ENCODE measurements around the gene HERC5.
"Not testable (repeated sequence)": the region's sequence is repeated elsewhere in the genome, so short reads cannot be mapped to it uniquely, and the experiment has no call there.

HERC5 gene

DNA sequence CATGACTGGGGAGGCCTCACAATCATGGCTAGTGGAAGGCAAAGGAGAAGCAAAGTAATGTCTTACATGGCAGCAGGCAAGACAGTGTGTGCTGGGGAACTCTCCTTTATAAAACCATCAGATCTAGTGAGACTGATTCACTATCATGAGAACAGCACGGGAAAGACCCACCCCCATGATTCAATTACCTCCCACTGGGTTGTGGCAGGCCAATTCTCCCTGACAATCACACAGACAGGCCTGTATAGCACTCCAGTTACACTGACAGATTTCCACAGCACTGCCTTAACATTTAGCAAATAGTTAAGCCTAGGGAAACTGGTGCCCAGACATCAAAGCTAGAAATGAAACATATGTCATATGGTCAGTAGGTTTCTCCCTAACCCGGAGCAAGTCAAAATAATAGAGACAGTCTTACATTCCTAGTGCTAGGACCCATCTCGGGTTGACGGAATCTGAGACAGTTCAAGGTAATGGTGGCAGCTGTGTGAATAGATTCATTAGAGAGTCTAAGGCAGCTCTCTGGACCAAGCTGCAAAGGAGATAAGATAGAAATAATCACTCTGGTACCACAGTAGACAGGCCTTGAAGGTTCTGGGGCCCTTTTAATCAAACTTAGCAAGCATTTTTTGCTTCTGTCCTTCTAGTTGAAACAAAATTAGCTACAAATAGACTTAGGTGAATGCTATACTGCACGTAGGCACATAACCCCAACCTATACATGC is 9.4 kb upstream of the HERC5 start:
- no peaks in the 10 kb centered on the region for H3K4me1 ChIP-seq (ENCODE audit: insufficient read depth, insufficient read length)
- peaks cover 16% of the 10 kb centered on the region for H3K9me3 ChIP-seq (ENCODE audit: insufficient read depth, low read length)
- no peak overlapping the region for H3K9ac ChIP-seq (ENCODE audit: insufficient read length, low read depth)
- no peak for TF ChIP-seq YY1 (IDR thresholded peaks at IDR 0.05; ENCODE audit: insufficient read depth, insufficient read length)
- no peak for TF ChIP-seq SUZ12 (IDR thresholded peaks at IDR 0.05; ENCODE audit: extremely low read depth, insufficient read depth, insufficient read length)
- TF ChIP-seq ZNF274 (IDR thresholded peaks at IDR 0.05; ENCODE audit: low read depth, low read length): no peak
- no peak for DNase-seq (ENCODE audit: low read depth, low spot score)
- H3K4me3 ChIP-seq (ENCODE audit: insufficient read length, low read depth): no peak overlapping the region
- H3K36me3 ChIP-seq (ENCODE audit: insufficient read depth, insufficient read length, low read length): peaks cover 6% of the 10 kb centered on the region
- H3K27me3 ChIP-seq (ENCODE audit: insufficient read depth, insufficient read length): no peaks in the 10 kb centered on the region

DNA sequence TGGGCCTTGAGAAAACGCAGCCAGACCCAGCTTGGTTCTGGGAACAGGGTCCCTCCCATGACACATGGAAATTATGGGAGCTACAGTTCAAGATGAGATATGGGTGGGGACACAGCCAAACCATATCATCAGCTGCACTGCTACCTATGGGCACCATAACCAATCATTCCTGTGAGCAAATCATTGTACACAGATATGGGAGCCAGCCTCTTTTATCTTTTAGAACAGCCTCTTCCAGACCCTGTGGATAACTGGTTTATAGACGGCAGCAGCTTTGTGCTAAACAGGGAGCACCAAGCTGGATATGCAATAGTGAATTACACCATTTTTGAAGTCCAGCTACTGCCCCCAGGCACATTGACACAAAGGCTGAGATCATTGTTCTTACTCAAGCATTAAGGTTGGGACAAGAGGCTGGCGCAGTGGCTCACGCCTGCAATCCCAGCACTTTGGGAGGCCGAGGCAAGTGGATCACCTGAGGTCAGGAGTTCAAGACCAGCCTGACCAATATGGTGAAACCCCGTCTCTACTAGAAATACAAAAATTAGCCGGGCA is 8.6 kb upstream of the HERC5 start:
- not testable (repeated sequence) for H3K9ac ChIP-seq (ENCODE audit: insufficient read length, low read depth); H3K4me1 ChIP-seq (ENCODE audit: insufficient read depth, insufficient read length); H3K36me3 ChIP-seq (ENCODE audit: insufficient read depth, insufficient read length, low read length); H3K4me3 ChIP-seq (ENCODE audit: insufficient read length, low read depth); DNase-seq (ENCODE audit: low read depth, low spot score); H3K27me3 ChIP-seq (ENCODE audit: insufficient read depth, insufficient read length)
- peaks cover 16% of the 10 kb centered on the region; the same call in 1 of the 2 replicates for H3K9me3 ChIP-seq (ENCODE audit: insufficient read depth, low read length)

DNA sequence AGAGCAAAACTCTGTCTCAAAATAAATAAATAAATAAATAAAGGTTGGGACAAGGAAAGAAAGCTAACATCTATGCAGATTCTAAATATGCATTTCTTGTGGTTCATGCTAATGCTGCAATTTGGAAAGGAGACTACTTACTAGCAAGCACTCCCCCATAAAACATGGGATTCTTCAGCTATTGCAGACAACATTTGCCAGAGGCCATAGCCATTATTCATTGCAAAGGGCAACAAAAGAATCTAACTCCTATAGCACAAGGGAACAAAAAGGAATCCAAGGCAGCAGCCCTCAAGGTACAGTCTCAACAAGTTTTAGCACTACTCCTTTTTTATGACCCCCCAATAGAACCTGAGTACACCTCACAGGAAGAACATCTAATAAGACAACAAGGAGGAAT is 8.0 kb upstream of the HERC5 start:
- no peaks in the 10 kb centered on the region for H3K4me1 ChIP-seq (ENCODE audit: insufficient read depth, insufficient read length)
- H3K4me3 ChIP-seq (ENCODE audit: insufficient read length, low read depth): no peak overlapping the region
- peaks cover 12% of the 10 kb centered on the region; the same call in 1 of the 2 replicates for H3K9me3 ChIP-seq (ENCODE audit: insufficient read depth, low read length)
- no peak for DNase-seq (ENCODE audit: low read depth, low spot score)
- no peak overlapping the region for H3K9ac ChIP-seq (ENCODE audit: insufficient read length, low read depth)
- H3K27me3 ChIP-seq (ENCODE audit: insufficient read depth, insufficient read length): no peaks in the 10 kb centered on the region
- no peak for TF ChIP-seq SUZ12 (IDR thresholded peaks at IDR 0.05; ENCODE audit: extremely low read depth, insufficient read depth, insufficient read length)
- no peak for TF ChIP-seq YY1 (IDR thresholded peaks at IDR 0.05; ENCODE audit: insufficient read depth, insufficient read length)
- TF ChIP-seq ZNF274 (IDR thresholded peaks at IDR 0.05; ENCODE audit: low read depth, low read length): no peak
- H3K36me3 ChIP-seq (ENCODE audit: insufficient read depth, insufficient read length, low read length): no peaks in the 10 kb centered on the region

DNA sequence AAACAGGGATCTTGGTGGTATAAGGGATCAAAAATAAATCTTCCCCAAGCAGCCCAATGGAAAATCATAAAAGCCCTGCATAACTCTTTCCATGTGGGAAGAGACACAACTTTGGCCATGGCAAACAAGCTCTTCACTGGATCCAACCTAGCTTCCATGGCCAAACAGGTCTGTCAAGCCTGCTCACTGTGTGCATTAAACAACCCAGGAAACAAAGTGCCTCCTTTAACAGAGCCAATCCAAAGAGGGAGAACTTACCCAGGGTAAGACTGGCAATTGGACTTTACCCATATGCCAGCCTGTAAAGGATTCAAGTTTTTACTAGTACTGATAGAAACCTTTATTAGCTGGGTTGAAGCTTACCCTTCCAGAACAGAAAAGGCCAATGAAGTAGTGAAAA is 7.6 kb upstream of the HERC5 start:
- Histone ChIP-seq H3K9me3 (ENCODE audit: insufficient read depth, low read length) (peaks cover 8% of the 10 kb centered on the region; the same call in 1 of the 2 replicates), H3K27me3 (ENCODE audit: insufficient read depth, insufficient read length) (no peaks in the 10 kb centered on the region), H3K36me3 (ENCODE audit: insufficient read depth, insufficient read length, low read length) (no peaks in the 10 kb centered on the region), H3K9ac (ENCODE audit: insufficient read length, low read depth) (no peak overlapping the region), H3K4me1 (ENCODE audit: insufficient read depth, insufficient read length) (no peaks in the 10 kb centered on the region), H3K4me3 (ENCODE audit: insufficient read length, low read depth) (no peak overlapping the region)
- no peak for TF ChIP-seq SUZ12 (IDR thresholded peaks at IDR 0.05; ENCODE audit: extremely low read depth, insufficient read depth, insufficient read length)
- no peak for TF ChIP-seq YY1 (IDR thresholded peaks at IDR 0.05; ENCODE audit: insufficient read depth, insufficient read length)
- TF ChIP-seq ZNF274 (IDR thresholded peaks at IDR 0.05; ENCODE audit: low read depth, low read length): no peak
- no peak for DNase-seq (ENCODE audit: low read depth, low spot score)

DNA sequence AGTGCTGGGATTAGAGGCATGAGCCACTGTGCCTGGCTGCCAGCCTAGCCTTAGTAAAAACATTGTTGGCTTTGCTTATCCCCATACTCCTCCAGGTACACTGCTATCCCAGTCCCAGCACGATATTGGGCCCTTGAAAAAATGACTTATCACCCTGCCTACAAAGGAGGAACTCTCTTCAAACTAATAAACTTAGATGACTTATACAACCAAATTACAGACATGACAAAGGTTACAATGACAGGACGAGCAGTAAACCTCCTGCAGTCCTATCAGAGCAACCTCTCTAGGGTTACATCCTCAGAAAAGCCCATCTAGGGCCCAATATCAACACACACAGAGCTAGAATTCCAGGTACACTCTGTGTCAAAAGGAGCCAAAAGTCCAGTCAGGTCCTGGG is 5.7 kb upstream of the HERC5 start:
- Histone ChIP-seq H3K9ac (ENCODE audit: insufficient read length, low read depth) (no peak overlapping the region), H3K36me3 (ENCODE audit: insufficient read depth, insufficient read length, low read length) (no peaks in the 10 kb centered on the region), H3K4me3 (ENCODE audit: insufficient read length, low read depth) (no peak overlapping the region), H3K9me3 (ENCODE audit: insufficient read depth, low read length) (peaks cover 8% of the 10 kb centered on the region; the same call in 1 of the 2 replicates), H3K27me3 (ENCODE audit: insufficient read depth, insufficient read length) (no peaks in the 10 kb centered on the region), H3K4me1 (ENCODE audit: insufficient read depth, insufficient read length) (no peaks in the 10 kb centered on the region)
- DNase-seq (ENCODE audit: low read depth, low spot score): no peak
- TF ChIP-seq SUZ12 (IDR thresholded peaks at IDR 0.05; ENCODE audit: extremely low read depth, insufficient read depth, insufficient read length): no peak
- no peak for TF ChIP-seq ZNF274 (IDR thresholded peaks at IDR 0.05; ENCODE audit: low read depth, low read length)
- no peak for TF ChIP-seq YY1 (IDR thresholded peaks at IDR 0.05; ENCODE audit: insufficient read depth, insufficient read length)

DNA sequence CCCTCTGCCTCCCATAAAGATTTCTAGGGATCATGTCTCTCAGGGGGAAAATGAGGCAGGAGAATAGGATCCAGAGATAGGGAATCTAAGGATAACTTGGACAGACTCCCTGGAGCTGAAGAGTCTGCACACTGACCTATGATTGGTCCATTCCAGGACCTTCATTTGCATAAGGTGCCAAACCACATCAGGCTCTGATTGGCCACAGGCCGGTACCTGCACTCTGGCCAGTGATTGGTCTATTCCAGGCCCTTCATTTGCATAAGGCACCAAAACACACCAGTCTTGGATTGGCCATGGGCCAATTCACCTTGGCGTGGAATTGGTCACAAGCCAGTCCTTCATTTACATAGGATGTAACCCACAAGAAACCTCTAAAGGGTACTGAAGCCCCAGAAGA is 4.0 kb upstream of the HERC5 start:
- Histone ChIP-seq H3K9me3 (ENCODE audit: insufficient read depth, low read length) (peaks cover 8% of the 10 kb centered on the region; the same call in 1 of the 2 replicates), H3K9ac (ENCODE audit: insufficient read length, low read depth) (no peak overlapping the region), H3K27me3 (ENCODE audit: insufficient read depth, insufficient read length) (peaks cover 5% of the 10 kb centered on the region), H3K36me3 (ENCODE audit: insufficient read depth, insufficient read length, low read length) (no peaks in the 10 kb centered on the region), H3K4me1 (ENCODE audit: insufficient read depth, insufficient read length) (no peaks in the 10 kb centered on the region), H3K4me3 (ENCODE audit: insufficient read length, low read depth) (no peak overlapping the region)
- DNase-seq (ENCODE audit: low read depth, low spot score): no peak
- no peak for TF ChIP-seq YY1 (IDR thresholded peaks at IDR 0.05; ENCODE audit: insufficient read depth, insufficient read length)
- TF ChIP-seq ZNF274 (IDR thresholded peaks at IDR 0.05; ENCODE audit: low read depth, low read length): no peak
- no peak for TF ChIP-seq SUZ12 (IDR thresholded peaks at IDR 0.05; ENCODE audit: extremely low read depth, insufficient read depth, insufficient read length)

DNA sequence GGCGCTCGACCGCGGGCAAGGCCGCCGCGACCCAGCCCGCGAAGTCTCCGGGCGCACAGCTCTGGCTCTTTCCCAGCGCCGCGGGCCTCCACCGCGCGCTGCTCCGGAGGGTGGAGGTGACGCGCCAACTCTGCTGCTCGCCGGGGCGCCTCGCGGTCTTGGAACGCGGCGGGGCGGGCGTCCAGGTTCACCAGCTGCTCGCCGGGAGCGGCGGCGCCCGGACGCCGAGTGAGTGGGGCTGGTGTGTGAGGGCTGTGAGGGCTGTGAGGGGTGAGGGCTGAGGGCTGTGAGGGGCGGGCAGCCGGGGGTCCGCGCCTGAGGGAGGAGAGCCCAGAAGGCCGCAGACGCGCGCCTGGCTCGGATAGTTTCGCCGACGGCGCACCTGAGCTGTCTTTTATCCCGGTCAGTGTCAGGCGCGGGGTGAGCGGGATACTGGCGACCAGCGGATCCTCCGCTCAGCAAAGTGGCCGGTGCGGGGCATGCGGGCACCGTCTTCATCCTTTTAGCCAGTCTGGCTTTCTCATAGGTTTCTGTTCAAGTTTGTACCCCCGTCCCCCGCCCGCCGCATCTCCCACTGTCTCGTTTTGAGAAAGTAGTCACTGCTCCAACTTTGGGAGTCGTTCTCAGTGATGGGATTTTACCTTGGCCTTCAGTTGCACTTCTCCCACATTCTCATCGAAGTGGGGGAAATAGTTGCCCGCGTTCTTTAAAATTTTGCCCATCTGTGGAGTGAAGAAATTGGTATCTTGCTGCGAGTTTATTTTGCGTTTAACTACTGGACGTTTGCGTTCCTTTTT is 586 bp downstream of the HERC5 start:
- Histone ChIP-seq H3K27me3 (ENCODE audit: insufficient read depth, insufficient read length) (peaks cover 21% of the 10 kb centered on the region), H3K4me3 (ENCODE audit: insufficient read length, low read depth) (peak overlapping the region; percentile 61), H3K4me1 (ENCODE audit: insufficient read depth, insufficient read length) (no peaks in the 10 kb centered on the region), H3K9ac (ENCODE audit: insufficient read length, low read depth) (peak overlapping the region; percentile 72), H3K36me3 (ENCODE audit: insufficient read depth, insufficient read length, low read length) (peaks cover 8% of the 10 kb centered on the region), H3K9me3 (ENCODE audit: insufficient read depth, low read length) (peaks cover 7% of the 10 kb centered on the region; the same call in 1 of the 2 replicates)
- DNase-seq (ENCODE audit: low read depth, low spot score): no peak
- TF ChIP-seq ZNF274 (IDR thresholded peaks at IDR 0.05; ENCODE audit: low read depth, low read length) (no peak), SUZ12 (IDR thresholded peaks at IDR 0.05; ENCODE audit: extremely low read depth, insufficient read depth, insufficient read length) (no peak), YY1 (IDR thresholded peaks at IDR 0.05; ENCODE audit: insufficient read depth, insufficient read length) (no peak)

Measured in NT2/D1 (cell line).